Neural progenitor cell (in vitro differentiated cells): ENCODE results near the gene ATF5. TPM values are rescaled to one million over a fixed set of nuclear protein-coding genes. Genes with fewer than 3 reads are reported as not detected.
"Not testable (repeated sequence)": the region's sequence is repeated elsewhere in the genome, so short reads cannot be mapped to it uniquely, and the experiment has no call there.

Source experiments
- DNase-seq: peaks from one replicate; pipeline ENCODE4 v3.0.0-alpha.2; 2016; ENCODE audit warnings: low spot score
- H2AFZ ChIP-seq: fragments of 200-600 bp; sonication (generic); replicated peaks from 2 replicates; pipeline ENCODE4 v1.6.1; 2016; ENCODE audit warnings: antibody characterized with exemption
- H3F3A ChIP-seq: fragments of 200-600 bp; sonication (generic); 2 replicates; pipeline ENCODE4 v1.6.1; 2016; ENCODE audit warnings: antibody characterized with exemption, low read depth
- H3K27ac ChIP-seq: fragments of 200-600 bp; sonication (generic); 2 replicates; pipeline ENCODE4 v1.5.1; 2016; ENCODE audit warnings: mild to moderate bottlenecking
- H3K27me3 ChIP-seq: fragments of 200-600 bp; sonication (generic); 2 replicates; pipeline ENCODE4 v1.6.1; 2016; ENCODE audit warnings: mild to moderate bottlenecking, moderate library complexity
- H3K36me3 ChIP-seq: fragments of 200-600 bp; sonication (generic); 2 replicates; pipeline ENCODE4 v1.5.1; 2016
- H3K4me1 ChIP-seq: fragments of 200-600 bp; sonication (generic); 2 replicates; pipeline ENCODE4 v1.6.1; 2016; ENCODE audit warnings: mixed run types
- H3K4me2 ChIP-seq: fragments of 200-600 bp; sonication (generic); 2 replicates; pipeline ENCODE4 v1.6.1; 2016
- H3K4me3 ChIP-seq: fragments of 200-600 bp; sonication (generic); 2 replicates; pipeline ENCODE4 v1.5.1; 2016
- H3K79me2 ChIP-seq: fragments of 200-600 bp; sonication (generic); 2 replicates; pipeline ENCODE4 v1.6.1; 2016; ENCODE audit warnings: low read depth
- H3K9ac ChIP-seq: fragments of 200-600 bp; sonication (generic); 2 replicates; pipeline ENCODE4 v1.6.1; 2016
- H3K9me3 ChIP-seq: fragments of 200-600 bp; sonication (generic); 2 replicates; pipeline ENCODE4 v1.5.1; 2016; ENCODE audit warnings: low read depth
- H4K20me1 ChIP-seq: fragments of 200-600 bp; sonication (generic); 2 replicates; pipeline ENCODE4 v1.6.1; 2016; ENCODE audit warnings: low read depth
- H3K27ac Mint-ChIP-seq: 3 replicates; pipeline ENCODE4 v1.8.0; 2021; ENCODE audit warnings: mixed read lengths
- H3K27me3 Mint-ChIP-seq: 2 replicates; pipeline ENCODE4 v1.8.0; 2022; ENCODE audit warnings: low read depth, mild to moderate bottlenecking, inconsistent platforms, moderate library complexity, mixed read lengths; ENCODE audit not compliant: insufficient read depth
- H3K36me3 Mint-ChIP-seq: 3 replicates; pipeline ENCODE4 v1.8.0; 2021; ENCODE audit warnings: mixed read lengths
- H3K4me1 Mint-ChIP-seq: 3 replicates; pipeline ENCODE4 v1.8.0; 2021; ENCODE audit warnings: mixed read lengths
- H3K4me3 Mint-ChIP-seq: 3 replicates; pipeline ENCODE4 v1.8.0; 2021; ENCODE audit warnings: mild to moderate bottlenecking, moderate library complexity, mixed read lengths
- H3K9me3 Mint-ChIP-seq: 3 replicates; pipeline ENCODE4 v1.8.0; 2020; ENCODE audit warnings: mixed read lengths
- EZH2 ChIP-seq: fragments of 200-600 bp; sonication (generic); IDR thresholded peaks from 2 replicates; pipeline ENCODE4 v1.6.1; 2017; ENCODE audit warnings: antibody characterized with exemption, mild to moderate bottlenecking, moderate library complexity
- EZH2phosphoT487 ChIP-seq: fragments of 200-600 bp; sonication (generic); IDR thresholded peaks from 2 replicates; pipeline ENCODE4 v1.6.1; 2017; ENCODE audit warnings: antibody characterized with exemption
- total RNA-seq: library from RNA; depleted of rRNA; stranded (reverse); fragments of >200 nt; gene quantifications from 2 replicates; pipeline ENCODE4 v1.2.3, GENCODE V29; 2015; ENCODE audit warnings: low replicate concordance
- TF ChIP-seq, protein P1 (sequence below): fragments of 200-600 bp; sonication (generic); IDR thresholded peaks from 2 replicates; pipeline ENCODE4 v1.5.1; 2017; ENCODE audit warnings: antibody characterized with exemption, mild to moderate bottlenecking

ATF5 gene
- total RNA-seq, 1 donor from 2014 or later: 1.6 TPM

DNA sequence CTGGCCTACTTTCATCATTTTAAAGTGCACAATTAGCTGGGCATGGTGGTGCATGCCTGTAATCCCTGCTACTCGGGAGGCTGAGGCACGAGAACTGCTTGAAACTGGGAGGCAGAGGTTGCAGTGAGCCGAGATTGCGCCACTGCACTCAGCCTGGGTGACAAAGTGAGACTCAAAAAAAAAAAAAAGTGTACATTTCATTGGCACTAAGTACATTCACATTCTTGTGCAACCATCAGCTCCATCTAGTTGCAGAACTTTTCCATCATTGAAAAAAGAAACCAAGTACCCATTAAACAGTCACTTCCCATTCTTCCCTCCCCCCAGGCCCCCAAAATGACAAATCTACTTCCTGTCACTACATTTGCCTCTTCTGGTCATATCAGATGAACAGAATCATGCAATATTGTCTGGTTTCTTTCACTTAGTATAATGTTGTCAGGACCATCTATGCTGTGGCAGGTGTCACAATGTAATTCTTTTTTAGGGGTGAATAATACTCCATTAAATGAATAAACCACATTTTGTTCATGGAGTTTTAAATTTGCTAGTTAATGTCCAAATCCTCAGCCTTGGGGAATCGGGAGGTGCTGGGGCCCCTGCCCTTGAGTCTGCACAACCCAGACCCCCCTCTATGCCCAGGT lies 39.4 kb downstream of the ATF5 start:
- Mint-ChIP-seq H3K9me3 (peaks cover 3% of the 10 kb centered on the region), H3K4me3 (no peak overlapping the region), H3K27ac (no peak overlapping the region), H3K27me3 (peaks cover 8% of the 10 kb centered on the region), H3K36me3 (no peaks in the 10 kb centered on the region), H3K4me1 (no peaks in the 10 kb centered on the region)
- Histone ChIP-seq H3K27me3 (no peaks in the 10 kb centered on the region), H3K4me2 (no peak overlapping the region), H2AFZ (no peak overlapping the region), H3K36me3 (no peaks in the 10 kb centered on the region), H3K9ac (no peak overlapping the region), H4K20me1 (no peaks in the 10 kb centered on the region), H3K79me2 (no peaks in the 10 kb centered on the region), H3K27ac (no peak overlapping the region), H3K4me1 (no peaks in the 10 kb centered on the region), H3F3A (no peaks in the 10 kb centered on the region), H3K9me3 (no peaks in the 10 kb centered on the region), H3K4me3 (no peak overlapping the region)
- no peak for DNase-seq
- TF ChIP-seq EZH2 (no peak), EZH2phosphoT487 (no peak)
- TF ChIP-seq, protein P1, sequence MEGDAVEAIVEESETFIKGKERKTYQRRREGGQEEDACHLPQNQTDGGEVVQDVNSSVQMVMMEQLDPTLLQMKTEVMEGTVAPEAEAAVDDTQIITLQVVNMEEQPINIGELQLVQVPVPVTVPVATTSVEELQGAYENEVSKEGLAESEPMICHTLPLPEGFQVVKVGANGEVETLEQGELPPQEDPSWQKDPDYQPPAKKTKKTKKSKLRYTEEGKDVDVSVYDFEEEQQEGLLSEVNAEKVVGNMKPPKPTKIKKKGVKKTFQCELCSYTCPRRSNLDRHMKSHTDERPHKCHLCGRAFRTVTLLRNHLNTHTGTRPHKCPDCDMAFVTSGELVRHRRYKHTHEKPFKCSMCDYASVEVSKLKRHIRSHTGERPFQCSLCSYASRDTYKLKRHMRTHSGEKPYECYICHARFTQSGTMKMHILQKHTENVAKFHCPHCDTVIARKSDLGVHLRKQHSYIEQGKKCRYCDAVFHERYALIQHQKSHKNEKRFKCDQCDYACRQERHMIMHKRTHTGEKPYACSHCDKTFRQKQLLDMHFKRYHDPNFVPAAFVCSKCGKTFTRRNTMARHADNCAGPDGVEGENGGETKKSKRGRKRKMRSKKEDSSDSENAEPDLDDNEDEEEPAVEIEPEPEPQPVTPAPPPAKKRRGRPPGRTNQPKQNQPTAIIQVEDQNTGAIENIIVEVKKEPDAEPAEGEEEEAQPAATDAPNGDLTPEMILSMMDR: no peak

DNA sequence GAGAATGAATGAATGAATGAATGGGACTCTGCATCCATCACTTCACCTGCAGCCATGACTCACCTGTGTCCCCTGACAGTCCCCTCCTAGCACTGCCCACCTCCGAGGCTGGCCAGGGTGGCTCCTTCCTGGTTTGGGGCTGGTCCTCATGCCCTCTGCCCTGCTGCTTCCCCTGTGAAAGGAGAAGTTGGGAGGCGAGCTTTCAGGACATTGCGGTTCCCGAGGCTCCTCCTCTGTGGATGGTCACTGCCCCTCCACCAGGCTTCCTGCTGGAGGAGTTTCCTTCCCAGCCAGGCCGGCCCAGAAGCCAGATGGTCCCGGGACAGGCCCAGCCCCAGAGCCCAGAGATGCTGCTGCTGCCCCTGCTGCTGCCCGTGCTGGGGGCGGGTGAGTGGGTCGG lies 40.4 kb downstream of the ATF5 start:
- not testable (repeated sequence) for H3K4me2 ChIP-seq, DNase-seq, H3K4me3 ChIP-seq, H2AFZ ChIP-seq, H3K4me1 ChIP-seq, H3K9me3 Mint-ChIP-seq, H3F3A ChIP-seq, H4K20me1 ChIP-seq, H3K4me3 Mint-ChIP-seq, H3K36me3 Mint-ChIP-seq, H3K9ac ChIP-seq, H3K4me1 Mint-ChIP-seq, H3K79me2 ChIP-seq, H3K27ac Mint-ChIP-seq, H3K9me3 ChIP-seq, H3K36me3 ChIP-seq, H3K27ac ChIP-seq, H3K27me3 Mint-ChIP-seq, H3K27me3 ChIP-seq

DNA sequence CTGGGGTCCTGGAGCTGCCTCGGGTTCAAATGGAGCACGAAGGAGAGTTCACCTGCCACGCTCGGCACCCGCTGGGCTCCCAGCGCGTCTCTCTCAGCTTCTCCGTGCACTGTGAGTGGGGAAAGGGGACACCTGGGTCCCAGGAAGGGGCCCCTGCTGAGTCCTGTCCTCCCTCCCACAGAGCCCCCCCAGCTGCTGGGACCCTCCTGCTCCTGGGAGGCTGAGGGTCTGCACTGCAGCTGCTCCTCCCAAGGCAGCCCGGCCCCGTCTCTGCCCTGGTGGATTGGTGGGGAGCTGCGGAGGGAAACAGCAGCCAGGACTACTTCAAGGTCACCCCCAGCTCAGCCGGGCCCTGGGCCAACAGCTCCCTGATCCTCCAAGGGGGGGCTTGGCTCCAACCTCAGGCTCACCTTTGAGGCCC lies 43.0 kb downstream of the ATF5 start:
- H3K27me3 Mint-ChIP-seq: peaks cover 5% of the 10 kb centered on the region
- peaks cover 3% of the 10 kb centered on the region for H3K36me3 Mint-ChIP-seq
- no peak for DNase-seq
- Histone ChIP-seq H3K4me1 (no peaks in the 10 kb centered on the region), H4K20me1 (no peaks in the 10 kb centered on the region), H3K36me3 (no peaks in the 10 kb centered on the region), H3F3A (no peaks in the 10 kb centered on the region), H3K9me3 (no peaks in the 10 kb centered on the region), H3K79me2 (no peaks in the 10 kb centered on the region), H2AFZ (no peak overlapping the region), H3K4me3 (no peak overlapping the region), H3K27ac (no peak overlapping the region), H3K27me3 (no peaks in the 10 kb centered on the region), H3K4me2 (no peak overlapping the region), H3K9ac (no peak overlapping the region)
- H3K4me1 Mint-ChIP-seq: no peaks in the 10 kb centered on the region
- TF ChIP-seq EZH2 (no peak), EZH2phosphoT487 (no peak)
- TF ChIP-seq, protein P1: no peak
- H3K4me3 Mint-ChIP-seq: no peak overlapping the region
- no peaks in the 10 kb centered on the region for H3K9me3 Mint-ChIP-seq
- H3K27ac Mint-ChIP-seq: no peak overlapping the region

DNA sequence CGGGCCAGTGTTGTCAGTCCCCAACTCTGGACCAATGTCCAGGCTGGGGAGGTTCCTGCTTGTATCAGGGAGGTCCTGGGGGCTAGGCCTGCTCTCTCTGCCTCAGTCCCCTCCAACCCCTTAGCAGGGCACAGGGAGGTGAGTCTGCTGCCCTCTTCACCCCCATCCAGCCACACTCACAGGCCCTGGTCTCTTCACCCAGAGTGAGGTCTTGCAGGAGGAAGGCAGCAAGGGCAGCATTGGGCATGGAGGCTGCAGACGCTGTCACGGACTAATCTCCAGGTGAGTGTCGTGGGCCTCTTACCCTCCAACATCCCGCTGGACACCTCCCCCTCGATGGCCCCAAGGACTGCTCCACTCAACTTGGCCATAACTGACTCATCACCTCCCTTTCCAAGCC lies 43.8 kb downstream of the ATF5 start:
- Histone ChIP-seq H3K9me3 (no peaks in the 10 kb centered on the region), H2AFZ (no peak overlapping the region), H3K4me3 (no peak overlapping the region), H3K4me2 (no peak overlapping the region), H4K20me1 (no peaks in the 10 kb centered on the region), H3K27me3 (no peaks in the 10 kb centered on the region), H3K9ac (no peak overlapping the region), H3K4me1 (no peaks in the 10 kb centered on the region), H3K36me3 (no peaks in the 10 kb centered on the region), H3K27ac (no peak overlapping the region), H3K79me2 (no peaks in the 10 kb centered on the region), H3F3A (no peaks in the 10 kb centered on the region)
- Mint-ChIP-seq H3K27me3 (peaks cover 5% of the 10 kb centered on the region), H3K4me1 (no peaks in the 10 kb centered on the region), H3K36me3 (peaks cover 3% of the 10 kb centered on the region), H3K9me3 (no peaks in the 10 kb centered on the region), H3K4me3 (no peak overlapping the region), H3K27ac (no peak overlapping the region)
- no peak for DNase-seq
- TF ChIP-seq, protein P1: no peak
- no peak for TF ChIP-seq EZH2
- TF ChIP-seq EZH2phosphoT487: no peak
